Effector memory CD4-positive, alpha-beta T cell (primary cell): ENCODE measurements around the gene SOHLH1.

Source experiments
- DNase-seq, 3 donors: peaks; one replicate each; pipeline ENCODE4 v3.0.0-alpha.2; 2020
- H3K27ac ChIP-seq: 2 replicates; pipeline ENCODE4 v1.7.0; 2013; ENCODE audit warnings: mild to moderate bottlenecking, low read length, moderate library complexity; ENCODE audit not compliant: insufficient read depth, poor library complexity, severe bottlenecking
- H3K27me3 ChIP-seq: replicated peaks from 2 replicates; pipeline ENCODE4 v1.7.0; 2013; ENCODE audit warnings: mild to moderate bottlenecking, low read length; ENCODE audit not compliant: insufficient read depth, control insufficient read depth, poor library complexity, severe bottlenecking
- H3K36me3 ChIP-seq: 2 replicates; pipeline ENCODE4 v1.7.0; 2013; ENCODE audit warnings: mild to moderate bottlenecking, low read length, moderate library complexity; ENCODE audit not compliant: control insufficient read depth, insufficient read depth
- H3K4me1 ChIP-seq: 2 replicates; pipeline ENCODE4 v1.7.0; 2013; ENCODE audit warnings: low read length, mild to moderate bottlenecking; ENCODE audit not compliant: control insufficient read depth, insufficient read depth, poor library complexity, severe bottlenecking
- H3K4me3 ChIP-seq: 2 replicates; pipeline ENCODE4 v1.7.0; 2013; ENCODE audit warnings: low read length, low read depth, mild to moderate bottlenecking; ENCODE audit not compliant: insufficient read depth, poor library complexity, severe bottlenecking
- H3K9me3 ChIP-seq: 2 replicates; pipeline ENCODE4 v1.7.0; 2013; ENCODE audit warnings: mild to moderate bottlenecking, low read length, moderate library complexity; ENCODE audit not compliant: control insufficient read depth

The SOHLH1 gene

DNA sequence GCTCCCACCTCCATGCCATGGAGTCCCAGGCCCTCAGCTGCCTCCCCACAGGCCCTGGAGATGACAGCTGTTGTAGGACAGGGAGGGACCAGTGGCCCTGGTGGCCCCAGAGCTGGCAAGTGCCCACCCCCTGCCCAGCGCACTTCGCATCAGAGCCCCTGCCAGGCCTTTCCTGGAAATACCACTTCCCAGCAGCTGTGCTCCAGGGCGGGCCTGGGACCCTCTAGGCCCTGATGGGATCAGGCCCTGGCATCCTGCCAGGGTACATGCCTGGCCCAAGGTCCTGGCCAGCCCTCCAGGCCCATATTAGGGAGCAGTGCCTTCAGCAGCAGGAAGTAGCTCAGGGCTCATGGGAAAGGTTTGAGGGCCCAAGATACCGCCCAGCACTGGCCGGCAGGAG, 5.2 kb upstream of the SOHLH1 start:
- no peaks in the 10 kb centered on the region for H3K9me3 ChIP-seq
- H3K4me1 ChIP-seq, result peaks cover 5% of the 10 kb centered on the region
- DNase-seq, result no peak
- H3K27me3 ChIP-seq, result peaks cover 13% of the 10 kb centered on the region
- H3K36me3 ChIP-seq, result no peaks in the 10 kb centered on the region
- no peak overlapping the region for H3K4me3 ChIP-seq
- H3K27ac ChIP-seq, result no peak overlapping the region

DNA sequence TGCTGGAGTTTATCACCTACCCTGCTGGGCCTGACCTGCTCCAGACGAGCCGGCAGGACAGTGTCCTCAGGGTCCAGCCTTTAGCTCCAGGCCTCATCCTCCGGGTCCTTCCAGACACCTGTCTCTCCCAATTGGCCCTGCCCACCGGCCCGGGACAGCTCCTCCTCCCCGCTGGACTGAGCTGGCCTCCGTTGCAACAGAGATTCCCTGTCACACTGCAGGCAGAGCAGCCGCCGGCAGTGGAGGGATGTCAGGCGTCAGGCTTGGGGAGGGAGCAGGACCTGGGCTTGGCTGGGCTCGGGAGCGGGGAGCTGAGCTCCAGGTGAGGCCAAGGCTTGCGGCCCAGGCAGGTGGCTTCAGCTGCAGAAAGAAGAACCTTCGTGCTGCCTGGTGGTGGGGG, 4.4 kb upstream of the SOHLH1 start:
- Histone ChIP-seq H3K27ac (no peak overlapping the region), H3K4me3 (no peak overlapping the region), H3K4me1 (peaks cover 5% of the 10 kb centered on the region), H3K36me3 (no peaks in the 10 kb centered on the region), H3K9me3 (no peaks in the 10 kb centered on the region), H3K27me3 (peaks cover 13% of the 10 kb centered on the region)
- no peak for DNase-seq

DNA sequence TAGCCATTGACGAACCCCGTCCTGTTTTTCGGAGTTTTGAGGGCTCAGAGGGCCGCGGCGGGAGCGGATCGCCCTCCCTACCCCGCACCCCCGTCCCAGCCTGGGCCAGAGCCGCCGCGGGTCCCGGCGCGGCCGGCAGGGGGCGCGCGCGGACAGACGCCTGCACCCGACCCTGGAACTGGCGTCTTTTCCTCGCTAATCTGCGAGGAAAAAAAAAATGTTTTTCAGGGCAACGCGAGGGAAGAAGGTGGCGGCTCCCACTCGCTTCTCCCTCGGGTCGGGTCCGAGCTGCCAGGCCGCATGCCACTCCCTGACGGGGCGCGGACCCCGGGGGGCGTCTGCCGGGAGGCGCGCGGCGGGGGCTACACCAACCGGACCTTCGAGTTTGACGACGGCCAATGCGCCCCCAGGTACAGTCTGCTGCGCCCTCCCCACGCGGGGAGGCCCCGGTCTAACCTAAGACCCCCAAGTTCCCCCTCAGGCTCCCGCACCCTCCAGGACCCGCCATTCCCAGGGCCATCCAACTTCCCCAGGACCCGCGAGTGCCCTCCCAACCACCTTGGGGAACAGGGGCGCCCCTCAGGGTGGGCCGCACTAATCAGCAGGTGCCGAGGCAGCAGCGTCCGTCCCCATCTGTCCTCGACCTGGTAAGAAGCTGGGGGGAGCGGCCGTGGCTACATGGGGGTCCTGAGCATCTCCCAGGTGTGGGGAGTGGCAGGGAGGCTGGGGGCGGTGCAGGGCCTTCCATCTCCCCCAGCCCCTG, 2.9 kb upstream of the SOHLH1 start, which contains the start of gene KCNT1:
Gene KCNT1 (plus strand): TSS at position 227 of the 763 bp plus-strand sequence. CDS start 74 bp downstream, at position 301.
- no peak within 1 kb of the TSS for H3K27ac ChIP-seq
- no peaks in the 10 kb centered on the region for H3K9me3 ChIP-seq
- DNase-seq, result peak in 1 of 3 donors; percentile 17
- peaks cover 13% of the 10 kb centered on the region for H3K27me3 ChIP-seq
- H3K4me3 ChIP-seq, result no peak within 1 kb of the TSS
- no peaks in the 10 kb centered on the region for H3K36me3 ChIP-seq
- peaks cover 5% of the 10 kb centered on the region for H3K4me1 ChIP-seq

DNA sequence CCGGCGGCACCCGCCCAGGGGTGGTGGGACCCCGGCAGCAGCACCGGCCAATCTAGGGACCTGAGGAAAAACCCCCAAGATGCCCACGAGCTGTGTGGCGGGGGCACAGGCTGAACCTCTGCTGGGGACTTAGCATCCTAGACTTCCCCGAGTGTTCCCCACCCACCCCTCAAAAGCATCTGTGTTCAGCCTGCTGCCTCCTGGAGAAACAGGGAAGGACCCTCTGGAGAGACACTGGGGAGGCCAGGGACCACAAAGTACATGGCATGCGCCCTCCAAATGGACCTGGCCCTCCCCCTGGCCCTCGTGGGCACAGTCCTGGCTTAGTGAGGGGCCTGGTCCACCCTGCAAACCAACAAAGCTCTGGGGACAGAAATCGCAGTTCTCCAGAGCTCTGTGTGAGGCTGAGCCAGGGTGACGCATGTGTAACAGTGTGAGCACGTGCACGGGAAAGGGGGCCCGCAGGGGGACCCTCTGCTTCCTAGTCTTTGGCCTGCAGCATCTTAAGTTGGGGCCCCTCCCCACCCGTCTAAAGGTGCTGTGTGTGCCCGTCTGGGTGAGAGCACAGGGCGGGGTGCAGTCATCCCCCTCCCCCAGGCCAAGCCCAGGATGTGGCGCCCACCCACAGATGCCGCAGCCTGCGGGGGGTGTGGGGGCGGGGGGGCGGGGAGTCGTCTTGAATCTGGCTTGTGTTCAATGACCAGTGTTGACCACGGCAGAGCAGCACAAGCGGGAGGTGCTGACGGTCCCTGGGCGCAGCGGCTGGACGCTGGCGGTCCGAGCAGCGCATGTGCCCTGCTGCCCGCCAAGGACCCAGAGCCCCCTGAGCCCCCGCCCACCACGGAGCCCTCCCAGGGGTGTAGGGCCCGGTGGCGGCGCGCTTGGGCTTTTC, 2.0 kb upstream of the SOHLH1 start:
- no peak overlapping the region for H3K27ac ChIP-seq
- peaks cover 5% of the 10 kb centered on the region for H3K4me1 ChIP-seq
- H3K9me3 ChIP-seq, result no peaks in the 10 kb centered on the region
- peaks cover 13% of the 10 kb centered on the region for H3K27me3 ChIP-seq
- H3K36me3 ChIP-seq, result no peaks in the 10 kb centered on the region
- H3K4me3 ChIP-seq, result no peak overlapping the region
- no peak for DNase-seq

DNA sequence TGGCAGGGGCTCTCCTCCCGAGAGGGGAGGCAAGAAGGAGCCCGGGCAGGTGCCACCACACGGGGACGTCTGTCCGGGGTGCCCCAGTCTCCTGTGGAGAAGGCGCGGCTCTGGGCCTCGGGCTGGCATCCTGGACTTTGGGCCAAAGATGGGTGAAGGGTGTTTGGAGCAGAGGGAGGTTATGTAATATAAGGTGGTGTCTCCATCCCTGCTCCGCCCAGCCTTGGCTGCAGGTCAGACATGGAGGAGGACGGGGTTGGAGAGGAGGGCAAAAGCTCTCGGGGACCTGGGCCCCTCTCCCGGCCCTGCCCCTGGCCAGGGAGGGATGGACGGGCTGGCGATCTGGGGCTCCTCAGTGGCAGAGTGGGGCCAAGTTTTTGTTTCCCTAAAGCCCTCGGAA, 1.2 kb upstream of the SOHLH1 start:
- Histone ChIP-seq H3K4me3 (no peak overlapping the region), H3K27ac (no peak overlapping the region), H3K27me3 (peaks cover 13% of the 10 kb centered on the region), H3K36me3 (no peaks in the 10 kb centered on the region), H3K4me1 (peaks cover 5% of the 10 kb centered on the region), H3K9me3 (no peaks in the 10 kb centered on the region)
- no peak for DNase-seq

DNA sequence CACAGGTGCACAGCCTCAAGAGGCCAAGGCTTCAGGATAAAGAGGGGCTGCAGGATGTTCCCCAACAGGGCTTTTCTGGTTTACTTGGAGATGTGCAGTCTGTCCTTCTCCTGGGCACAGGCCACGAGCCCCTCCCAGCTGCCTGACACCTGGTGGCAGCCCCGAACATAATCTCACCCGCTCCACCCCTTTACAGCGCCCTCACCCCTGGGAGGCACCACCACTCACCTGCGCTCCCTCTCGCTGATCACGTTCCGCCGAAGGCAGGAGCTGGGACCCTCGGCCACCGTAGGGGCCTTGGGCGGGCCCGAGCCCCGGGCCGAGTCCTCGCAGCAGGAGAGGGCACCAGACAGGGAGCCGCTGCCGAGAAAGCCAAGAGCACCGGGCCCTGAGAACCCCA, 514 bp downstream of the SOHLH1 start:
- Histone ChIP-seq H3K4me3 (no peak overlapping the region), H3K9me3 (no peaks in the 10 kb centered on the region), H3K4me1 (peaks cover 5% of the 10 kb centered on the region), H3K36me3 (no peaks in the 10 kb centered on the region), H3K27ac (no peak overlapping the region), H3K27me3 (peaks cover 13% of the 10 kb centered on the region)
- no peak for DNase-seq

DNA sequence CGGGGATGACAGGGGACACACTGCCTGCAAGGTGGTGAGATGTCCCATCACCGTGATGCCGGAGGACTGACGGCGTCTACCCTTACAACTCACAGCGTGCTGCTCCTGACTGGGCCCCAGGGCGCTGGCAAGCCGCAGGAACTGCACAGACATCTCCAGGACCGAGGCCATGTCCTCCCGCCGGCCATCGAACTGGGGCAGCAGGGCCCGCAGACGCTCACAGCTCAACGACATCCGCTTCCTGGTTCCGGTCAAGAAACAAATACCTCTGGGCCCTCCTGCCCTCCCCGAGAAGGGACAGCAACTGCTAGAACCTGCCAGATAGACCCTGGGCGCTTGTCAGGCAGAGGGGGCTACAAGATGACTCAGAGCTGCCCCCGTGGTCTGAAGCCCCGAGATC, 1.0 kb downstream of the SOHLH1 start:
- no peaks in the 10 kb centered on the region for H3K9me3 ChIP-seq
- H3K4me1 ChIP-seq, result peaks cover 5% of the 10 kb centered on the region
- DNase-seq, result no peak
- H3K27ac ChIP-seq, result no peak overlapping the region
- H3K27me3 ChIP-seq, result peaks cover 10% of the 10 kb centered on the region
- no peak overlapping the region for H3K4me3 ChIP-seq
- H3K36me3 ChIP-seq, result no peaks in the 10 kb centered on the region

DNA sequence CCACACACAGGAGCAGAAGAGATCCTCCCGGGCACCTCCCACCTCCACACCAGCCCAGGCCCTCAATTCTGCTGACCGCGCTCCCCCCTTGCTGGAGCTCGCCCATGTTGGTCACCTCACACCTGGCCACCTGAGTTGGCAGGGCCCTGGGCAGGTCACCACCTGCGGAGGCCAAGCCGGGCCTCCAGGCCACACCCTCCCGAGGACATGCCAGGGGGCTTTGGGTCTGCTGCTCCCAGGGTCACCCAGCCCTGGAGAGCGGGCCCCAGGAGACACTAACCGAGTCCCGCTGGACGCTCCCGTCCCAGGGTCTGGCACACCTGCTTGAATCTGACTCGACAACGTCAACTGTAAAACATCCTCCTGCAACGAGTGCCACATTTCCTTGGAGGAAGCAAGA, 2.1 kb downstream of the SOHLH1 start:
- H3K4me1 ChIP-seq, result peaks cover 3% of the 10 kb centered on the region
- no peaks in the 10 kb centered on the region for H3K9me3 ChIP-seq
- H3K4me3 ChIP-seq, result no peak overlapping the region
- no peak overlapping the region for H3K27ac ChIP-seq
- DNase-seq, result no peak
- H3K36me3 ChIP-seq, result no peaks in the 10 kb centered on the region
- H3K27me3 ChIP-seq, result peaks cover 2% of the 10 kb centered on the region

DNA sequence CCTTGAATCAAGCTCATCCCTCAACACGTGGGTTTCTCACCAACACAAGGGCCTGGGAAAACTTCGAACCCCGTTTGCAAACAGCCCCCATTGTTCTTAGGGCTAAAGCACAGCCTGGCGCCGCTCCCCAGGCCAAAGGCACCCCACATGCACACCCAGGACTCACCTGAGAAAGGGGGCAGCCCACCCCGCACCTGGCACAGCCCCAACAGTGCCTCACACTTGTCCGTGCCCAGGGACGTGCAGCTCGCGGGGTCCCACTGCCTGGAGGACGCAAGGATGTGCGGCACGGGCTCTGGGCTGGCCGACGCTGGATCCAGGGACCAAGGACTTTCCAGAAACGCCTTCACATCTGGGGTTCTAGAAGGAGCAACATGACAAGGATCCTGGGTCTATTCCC, 2.8 kb downstream of the SOHLH1 start:
- no peaks in the 10 kb centered on the region for H3K9me3 ChIP-seq
- H3K4me3 ChIP-seq, result no peak overlapping the region
- DNase-seq, result no peak
- H3K4me1 ChIP-seq, result no peaks in the 10 kb centered on the region
- no peak overlapping the region for H3K27ac ChIP-seq
- H3K27me3 ChIP-seq, result no peaks in the 10 kb centered on the region
- H3K36me3 ChIP-seq, result no peaks in the 10 kb centered on the region

DNA sequence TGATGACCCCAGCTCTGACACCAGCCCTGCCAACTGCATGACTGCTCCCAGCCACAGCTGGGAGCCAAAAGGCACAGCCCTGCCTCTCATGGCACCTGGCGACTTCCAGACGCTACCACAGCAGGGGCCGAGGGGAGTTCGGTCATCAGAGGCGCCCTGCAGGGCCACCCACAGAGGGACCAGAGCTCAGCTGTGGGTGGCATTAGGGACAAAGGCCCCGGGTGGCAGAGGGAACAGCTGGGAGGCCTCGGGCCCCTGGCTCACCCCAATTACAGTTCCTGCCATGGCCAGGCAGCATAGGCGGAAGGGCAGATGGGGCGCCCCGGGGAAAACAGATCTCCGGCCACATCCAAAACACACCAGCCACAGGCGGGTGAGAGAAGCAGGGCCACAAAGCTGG, 3.6 kb downstream of the SOHLH1 start:
- DNase-seq, result no peak
- Histone ChIP-seq H3K36me3 (no peaks in the 10 kb centered on the region), H3K4me3 (no peak overlapping the region), H3K27ac (no peak overlapping the region), H3K9me3 (no peaks in the 10 kb centered on the region), H3K4me1 (no peaks in the 10 kb centered on the region), H3K27me3 (no peaks in the 10 kb centered on the region)
